DMS 273 treated with DMSO at 0.1 percent for 48 hours (cell line): Measurements from ENCODE around the gene RRP1B.
A peak's percentile ranks its signal among the peaks of the same experiment; 100 is the strongest.

Experiments
- DNase-seq: peaks from one replicate; lab custom pipeline; 2025; lab: John Stamatoyannopoulos, UW

Gene RRP1B

GRCh38 chr21:43726686-43727518, 67.5 kb downstream of the RRP1B start:
- no peak for DNase-seq

- DNase-seq: peak; percentile 24
These were observed 68.3 kb downstream of the RRP1B start for GRCh38 chr21:43727519-43728153.

GRCh38 chr21:43728154-43728466, 68.8 kb downstream of the RRP1B start:
- no peak for DNase-seq

- DNase-seq: no peak
These were observed 69.4 kb downstream of the RRP1B start for GRCh38 chr21:43728467-43729390.

- no peak for DNase-seq
These were observed 72.1 kb downstream of the RRP1B start for GRCh38 chr21:43731476-43731875.

- DNase-seq: no peak
These were observed 72.7 kb downstream of the RRP1B start for GRCh38 chr21:43731891-43732711.

GRCh38 chr21:43733060-43733459, 73.7 kb downstream of the RRP1B start:
- no peak for DNase-seq

GRCh38 chr21:43733529-43734071, 74.2 kb downstream of the RRP1B start:
- DNase-seq: no peak

GRCh38 chr21:43734131-43734927, 75.0 kb downstream of the RRP1B start:
- no peak for DNase-seq

GRCh38 chr21:43734928-43735229, 75.5 kb downstream of the RRP1B start:
- no peak for DNase-seq

GRCh38 chr21:43735236-43736091, 76.1 kb downstream of the RRP1B start:
- DNase-seq: no peak

GRCh38 chr21:43736224-43736883, 77.0 kb downstream of the RRP1B start:
- DNase-seq: no peak

- DNase-seq: no peak
These were observed 78.0 kb downstream of the RRP1B start for GRCh38 chr21:43737158-43737950.

GRCh38 chr21:43739621-43740435, 80.5 kb downstream of the RRP1B start:
- DNase-seq: no peak

GRCh38 chr21:43740497-43741156, 81.3 kb downstream of the RRP1B start:
- DNase-seq: no peak

GRCh38 chr21:43741423-43742096, 82.2 kb downstream of the RRP1B start:
- DNase-seq: no peak
